ENCODE data around the gene MICAL3.

The MICAL3 gene

GRCh38 chr22:17846326-17846992 is 177.9 kb downstream of the MICAL3 start:
- no peak for DNase-seq

GRCh38 chr22:17845790-17846189 is 178.6 kb downstream of the MICAL3 start:
- DNase-seq, result peak in 24 of 56 donors; percentile 12 to 68 (median 31)

GRCh38 chr22:17845327-17845726 is 179.0 kb downstream of the MICAL3 start:
- DNase-seq, result no peak

GRCh38 chr22:17844150-17844549 is 180.2 kb downstream of the MICAL3 start:
- DNase-seq, result no peak

GRCh38 chr22:17842386-17842785 is 182.0 kb downstream of the MICAL3 start:
- no peak for DNase-seq

GRCh38 chr22:17841836-17842235 is 182.5 kb downstream of the MICAL3 start:
- no peak for DNase-seq

- no peak for DNase-seq
Measured at GRCh38 chr22:17838180-17838865, 186.0 kb downstream of the MICAL3 start.

- peak in 11 of 56 donors; percentile 12 to 42 (median 23) for DNase-seq
Measured at GRCh38 chr22:17836992-17837742, 187.2 kb downstream of the MICAL3 start.

GRCh38 chr22:17835256-17835655 is 189.1 kb downstream of the MICAL3 start:
- DNase-seq, result no peak

- DNase-seq, result no peak
Measured at GRCh38 chr22:17833489-17833888, 190.9 kb downstream of the MICAL3 start.

- DNase-seq, result no peak
Measured at GRCh38 chr22:17832665-17833064, 191.7 kb downstream of the MICAL3 start.

GRCh38 chr22:17831501-17832251 is 192.7 kb downstream of the MICAL3 start:
- DNase-seq, result no peak

- DNase-seq, result peak in 54 of 56 donors; percentile 34 to 93 (median 74)
Measured at GRCh38 chr22:17830043-17830961, 194.1 kb downstream of the MICAL3 start.

GRCh38 chr22:17829695-17830042 is 194.7 kb downstream of the MICAL3 start:
- no peak for DNase-seq

GRCh38 chr22:17828502-17829080 is 195.8 kb downstream of the MICAL3 start:
- no peak for DNase-seq

- DNase-seq, result no peak
Measured at GRCh38 chr22:17827466-17827865, 196.9 kb downstream of the MICAL3 start.

- DNase-seq, result no peak
Measured at GRCh38 chr22:17825876-17826550, 198.3 kb downstream of the MICAL3 start.

GRCh38 chr22:17824457-17824856 is 199.9 kb downstream of the MICAL3 start:
- DNase-seq, result peak in 1 of 56 donors; percentile 11

- no peak for DNase-seq
Measured at GRCh38 chr22:17823964-17824363, 200.4 kb downstream of the MICAL3 start.
